ENCODE data around the gene DNAL1.

The DNAL1 gene

DNA sequence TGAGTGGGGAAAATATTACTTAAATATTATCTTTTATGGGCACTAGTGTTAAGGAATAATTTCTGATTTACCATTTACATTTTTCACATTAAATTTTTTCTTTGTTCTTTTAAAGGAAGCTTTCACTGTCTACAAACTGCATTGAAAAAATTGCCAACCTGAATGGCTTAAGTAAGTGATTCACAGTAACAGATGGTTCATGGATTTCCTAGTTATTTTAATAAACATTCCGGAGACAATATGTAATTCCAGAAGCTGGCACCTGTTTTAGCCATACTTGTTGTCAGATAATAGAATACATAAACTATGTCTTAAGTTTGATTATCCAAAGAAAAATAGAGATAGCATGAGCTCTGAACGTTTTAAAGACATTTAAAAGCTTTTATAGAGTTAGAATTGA lies 17.1 kb downstream of the DNAL1 start:
- H3K4me3 ChIP-seq (replicated peaks in 1 of 2; ENCODE audit: low read depth in 2 of 2, low read length in 2 of 2): no peak overlapping the region
- TF ChIP-seq, protein P1, sequence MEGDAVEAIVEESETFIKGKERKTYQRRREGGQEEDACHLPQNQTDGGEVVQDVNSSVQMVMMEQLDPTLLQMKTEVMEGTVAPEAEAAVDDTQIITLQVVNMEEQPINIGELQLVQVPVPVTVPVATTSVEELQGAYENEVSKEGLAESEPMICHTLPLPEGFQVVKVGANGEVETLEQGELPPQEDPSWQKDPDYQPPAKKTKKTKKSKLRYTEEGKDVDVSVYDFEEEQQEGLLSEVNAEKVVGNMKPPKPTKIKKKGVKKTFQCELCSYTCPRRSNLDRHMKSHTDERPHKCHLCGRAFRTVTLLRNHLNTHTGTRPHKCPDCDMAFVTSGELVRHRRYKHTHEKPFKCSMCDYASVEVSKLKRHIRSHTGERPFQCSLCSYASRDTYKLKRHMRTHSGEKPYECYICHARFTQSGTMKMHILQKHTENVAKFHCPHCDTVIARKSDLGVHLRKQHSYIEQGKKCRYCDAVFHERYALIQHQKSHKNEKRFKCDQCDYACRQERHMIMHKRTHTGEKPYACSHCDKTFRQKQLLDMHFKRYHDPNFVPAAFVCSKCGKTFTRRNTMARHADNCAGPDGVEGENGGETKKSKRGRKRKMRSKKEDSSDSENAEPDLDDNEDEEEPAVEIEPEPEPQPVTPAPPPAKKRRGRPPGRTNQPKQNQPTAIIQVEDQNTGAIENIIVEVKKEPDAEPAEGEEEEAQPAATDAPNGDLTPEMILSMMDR (IDR thresholded peaks at IDR 0.05; ENCODE audit: low read depth, low read length): no peak
- peak in 1 of 2 donors; percentile 28 for DNase-seq (ENCODE audit: low read depth in 2 of 2)

DNA sequence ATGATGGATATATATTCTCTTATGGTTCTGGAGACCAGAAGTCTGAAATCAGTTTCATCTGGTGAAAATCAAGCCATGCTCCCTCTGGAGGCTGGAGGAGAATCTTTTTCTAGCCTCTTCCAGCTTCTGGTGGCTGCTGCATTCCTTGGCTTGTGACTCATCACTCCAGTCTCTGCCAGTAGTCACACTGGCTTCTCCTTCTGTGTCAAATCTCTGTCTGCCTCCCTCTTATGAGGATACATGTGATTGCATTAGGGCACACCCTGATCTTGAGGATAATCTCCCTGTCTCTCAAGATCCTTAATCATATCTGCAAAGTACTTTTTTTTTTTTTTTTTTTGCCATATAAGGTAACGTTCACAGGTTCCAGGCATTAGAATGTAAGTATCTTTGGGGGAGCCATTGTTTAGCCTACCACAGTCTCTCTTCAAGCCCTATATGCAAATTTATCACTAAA lies 17.7 kb downstream of the DNAL1 start:
- TF ChIP-seq, protein P1 (IDR thresholded peaks at IDR 0.05; ENCODE audit: low read depth, low read length): peak; percentile 60
- H3K4me3 ChIP-seq (replicated peaks in 1 of 2; ENCODE audit: low read depth in 2 of 2, low read length in 2 of 2): no peak overlapping the region
- peak; percentile 87 to 94 for DNase-seq (ENCODE audit: low read depth in 2 of 2)

GRCh38 chr14:73663548-73664212 lies 18.9 kb downstream of the DNAL1 start:
- H3K4me3 ChIP-seq (replicated peaks in 1 of 2; ENCODE audit: low read depth in 2 of 2, low read length in 2 of 2): no peak overlapping the region
- DNase-seq (ENCODE audit: low read depth in 2 of 2): no peak
- TF ChIP-seq, protein P1 (IDR thresholded peaks at IDR 0.05; ENCODE audit: low read depth, low read length): no peak

DNA sequence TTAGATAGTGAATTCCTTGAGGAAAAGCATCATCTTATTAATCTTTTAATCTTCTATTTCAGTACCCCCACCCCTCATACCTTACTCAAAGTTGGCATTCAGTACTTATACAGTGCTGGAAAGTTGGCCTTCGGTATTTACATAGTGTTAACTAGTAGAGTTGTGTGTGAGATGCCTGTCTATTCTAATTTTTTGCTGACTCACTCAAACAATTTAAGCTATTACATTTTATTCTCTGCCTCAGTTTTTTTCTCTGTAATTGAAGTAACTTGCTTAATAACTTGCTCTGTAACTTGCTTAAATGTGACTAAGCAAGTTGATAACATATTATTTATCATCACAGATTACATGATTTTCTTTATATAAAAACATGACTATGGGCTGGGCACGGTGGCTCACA lies 20.3 kb downstream of the DNAL1 start:
- H3K4me3 ChIP-seq (replicated peaks in 1 of 2; ENCODE audit: low read depth in 2 of 2, low read length in 2 of 2): no peak overlapping the region
- no peak for DNase-seq (ENCODE audit: low read depth in 2 of 2)
- TF ChIP-seq, protein P1 (IDR thresholded peaks at IDR 0.05; ENCODE audit: low read depth, low read length): no peak

DNA sequence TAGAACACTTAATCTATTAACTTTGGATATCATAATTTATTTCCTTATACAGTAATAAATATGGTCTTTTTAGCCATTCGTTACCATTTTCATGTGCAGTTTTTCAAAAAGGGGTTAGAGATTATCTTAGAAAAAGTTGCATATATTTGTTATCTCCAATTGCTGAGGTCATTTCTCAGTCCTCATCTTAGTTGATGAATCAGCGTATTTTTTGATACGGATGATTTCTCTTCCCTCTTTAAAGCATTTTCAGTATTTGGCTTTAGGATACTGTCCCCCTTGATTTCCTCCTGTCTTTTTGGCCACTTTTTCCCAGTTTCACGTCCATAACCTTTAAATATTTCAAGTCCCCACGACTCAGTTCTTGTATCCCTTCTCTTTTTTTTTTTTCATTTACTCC lies 21.8 kb downstream of the DNAL1 start:
- no peak for DNase-seq (ENCODE audit: low read depth in 2 of 2)
- no peak overlapping the region for H3K4me3 ChIP-seq (replicated peaks in 1 of 2; ENCODE audit: low read depth in 2 of 2, low read length in 2 of 2)
- TF ChIP-seq, protein P1 (IDR thresholded peaks at IDR 0.05; ENCODE audit: low read depth, low read length): no peak

DNA sequence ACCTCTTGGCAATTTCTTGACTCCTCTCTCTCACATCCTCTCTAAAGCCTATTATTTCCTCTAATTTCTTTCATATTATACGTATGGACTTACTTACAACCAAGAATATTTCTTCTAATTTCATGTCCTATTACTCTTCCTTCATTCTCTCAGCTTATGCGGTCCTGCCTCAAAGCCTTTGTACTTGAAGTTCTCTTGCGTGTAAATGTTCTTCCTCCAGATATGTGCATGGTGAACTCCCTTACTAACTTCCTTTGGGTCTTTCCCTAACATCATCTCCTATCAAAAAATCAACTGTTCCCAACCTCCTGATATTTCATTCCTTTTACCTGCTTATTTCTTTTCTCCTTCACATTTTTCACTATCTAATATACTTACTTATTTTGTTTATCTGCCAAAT lies 23.1 kb downstream of the DNAL1 start:
- TF ChIP-seq, protein P1 (IDR thresholded peaks at IDR 0.05; ENCODE audit: low read depth, low read length): no peak
- no peak for DNase-seq (ENCODE audit: low read depth in 2 of 2)
- H3K4me3 ChIP-seq (replicated peaks in 1 of 2; ENCODE audit: low read depth in 2 of 2, low read length in 2 of 2): no peak overlapping the region

DNA sequence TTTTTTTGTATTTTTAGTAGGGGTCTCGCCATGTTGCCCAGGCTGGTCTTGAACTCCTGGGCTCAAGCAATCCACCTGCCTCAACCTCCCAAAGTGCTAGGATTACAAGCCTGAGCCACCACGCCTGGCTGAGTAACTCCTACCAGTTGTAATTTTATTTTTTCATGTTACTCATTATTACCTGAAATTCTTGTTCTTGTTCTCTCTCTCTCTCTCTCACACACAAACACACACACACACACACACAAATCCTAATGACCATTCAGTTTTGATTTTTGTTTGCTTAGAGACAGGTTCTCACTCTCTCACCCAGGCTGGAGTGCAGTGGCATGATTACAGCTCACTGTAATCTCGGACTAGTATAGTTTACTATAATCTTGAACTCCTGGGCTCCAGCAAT lies 30.2 kb downstream of the DNAL1 start:
- DNase-seq (ENCODE audit: low read depth in 2 of 2): no peak
- TF ChIP-seq, protein P1 (IDR thresholded peaks at IDR 0.05; ENCODE audit: low read depth, low read length): no peak
- H3K4me3 ChIP-seq (replicated peaks in 1 of 2; ENCODE audit: low read depth in 2 of 2, low read length in 2 of 2): no peak overlapping the region

All from cardiac fibroblast (primary cell).